ENCODE data around the gene PRCP.
"Not testable (repeated sequence)": the region's sequence is repeated elsewhere in the genome, so short reads cannot be mapped to it uniquely, and the experiment has no call there.

PRCP gene

GRCh38 chr11:82927264-82927880 lies 27.1 kb upstream of the PRCP start:
- Histone ChIP-seq H4K20me1 (ENCODE audit: low read depth, low read length) (no peaks in the 10 kb centered on the region), H3K79me2 (ENCODE audit: insufficient read depth, low read length) (peaks cover 5% of the 10 kb centered on the region), H3K36me3 (ENCODE audit: low read length) (peaks cover 25% of the 10 kb centered on the region; the same call in 1 of the 2 replicates), H3K9ac (ENCODE audit: low read length) (peak overlapping the region; percentile 46), H2AFZ (ENCODE audit: low read depth, low read length, severe bottlenecking) (no peak overlapping the region), H3F3A (ENCODE audit: insufficient read depth) (peaks cover 40% of the 10 kb centered on the region), H3K27ac (ENCODE audit: low read depth, low read length) (peak overlapping the region; percentile 98), H3K4me3 (ENCODE audit: insufficient read depth, low read length, poor library complexity, severe bottlenecking) (peak overlapping the region; percentile 28), H3K4me2 (ENCODE audit: low read depth, low read length, poor library complexity, severe bottlenecking) (peak overlapping the region; percentile 71), H3K9me2 (replicated peaks; ENCODE audit: insufficient read depth, low read length) (no peaks in the 10 kb centered on the region), H3K27me3 (ENCODE audit: low read length) (no peaks in the 10 kb centered on the region), H3K9me3 (ENCODE audit: insufficient read depth, low read length) (no peaks in the 10 kb centered on the region)
- TF ChIP-seq EZH2phosphoT487 (conservative IDR thresholded peaks at IDR 0.05; ENCODE audit: low read length) (no peak), CTCF (IDR thresholded peaks at IDR 0.05; ENCODE audit: insufficient read depth, low read length, poor library complexity, severe bottlenecking) (peak; percentile 77)

- no peaks in the 10 kb centered on the region for H4K20me1 ChIP-seq (ENCODE audit: low read depth, low read length)
- H3K4me2 ChIP-seq (ENCODE audit: low read depth, low read length, poor library complexity, severe bottlenecking): no peak overlapping the region
- H3K79me2 ChIP-seq (ENCODE audit: insufficient read depth, low read length): peaks cover 23% of the 10 kb centered on the region
- TF ChIP-seq EZH2phosphoT487 (conservative IDR thresholded peaks at IDR 0.05; ENCODE audit: low read length): no peak
- TF ChIP-seq CTCF (IDR thresholded peaks at IDR 0.05; ENCODE audit: insufficient read depth, low read length, poor library complexity, severe bottlenecking): no peak
- no peaks in the 10 kb centered on the region for H3K9me2 ChIP-seq (replicated peaks; ENCODE audit: insufficient read depth, low read length)
- H3F3A ChIP-seq (ENCODE audit: insufficient read depth): peaks cover 26% of the 10 kb centered on the region
- H3K9ac ChIP-seq (ENCODE audit: low read length): no peak overlapping the region
- H3K27ac ChIP-seq (ENCODE audit: low read depth, low read length): peak overlapping the region; percentile 32; the same call in 1 of the 2 replicates
- peaks cover 19% of the 10 kb centered on the region; the same call in 1 of the 2 replicates for H3K36me3 ChIP-seq (ENCODE audit: low read length)
- no peak overlapping the region for H2AFZ ChIP-seq (ENCODE audit: low read depth, low read length, severe bottlenecking)
- H3K27me3 ChIP-seq (ENCODE audit: low read length): no peaks in the 10 kb centered on the region
- no peak overlapping the region for H3K4me3 ChIP-seq (ENCODE audit: insufficient read depth, low read length, poor library complexity, severe bottlenecking)
- no peaks in the 10 kb centered on the region for H3K9me3 ChIP-seq (ENCODE audit: insufficient read depth, low read length)
Measured at GRCh38 chr11:82924522-82925224, 24.4 kb upstream of the PRCP start.

- not testable (repeated sequence) for H2AFZ ChIP-seq (ENCODE audit: low read depth, low read length, severe bottlenecking); H3K4me3 ChIP-seq (ENCODE audit: insufficient read depth, low read length, poor library complexity, severe bottlenecking); H3K27me3 ChIP-seq (ENCODE audit: low read length); H3K9ac ChIP-seq (ENCODE audit: low read length); H3K9me2 ChIP-seq (replicated peaks; ENCODE audit: insufficient read depth, low read length); H3K27ac ChIP-seq (ENCODE audit: low read depth, low read length); H3K9me3 ChIP-seq (ENCODE audit: insufficient read depth, low read length); H4K20me1 ChIP-seq (ENCODE audit: low read depth, low read length); H3K4me2 ChIP-seq (ENCODE audit: low read depth, low read length, poor library complexity, severe bottlenecking)
- Histone ChIP-seq H3K79me2 (ENCODE audit: insufficient read depth, low read length) (peaks cover 30% of the 10 kb centered on the region), H3F3A (ENCODE audit: insufficient read depth) (peaks cover 10% of the 10 kb centered on the region; the same call in 1 of the 2 replicates), H3K36me3 (ENCODE audit: low read length) (peaks cover 22% of the 10 kb centered on the region; the same call in 1 of the 2 replicates)
Measured at GRCh38 chr11:82922396-82923173, 22.4 kb upstream of the PRCP start.

GRCh38 chr11:82920227-82920626 lies 20.0 kb upstream of the PRCP start:
- not testable (repeated sequence) for H3K9ac ChIP-seq (ENCODE audit: low read length); H3K9me2 ChIP-seq (replicated peaks; ENCODE audit: insufficient read depth, low read length); H3K27me3 ChIP-seq (ENCODE audit: low read length); H3K9me3 ChIP-seq (ENCODE audit: insufficient read depth, low read length); H4K20me1 ChIP-seq (ENCODE audit: low read depth, low read length); H2AFZ ChIP-seq (ENCODE audit: low read depth, low read length, severe bottlenecking); H3K4me3 ChIP-seq (ENCODE audit: insufficient read depth, low read length, poor library complexity, severe bottlenecking); H3F3A ChIP-seq (ENCODE audit: insufficient read depth)
- peaks cover 30% of the 10 kb centered on the region for H3K36me3 ChIP-seq (ENCODE audit: low read length)
- H3K27ac ChIP-seq (ENCODE audit: low read depth, low read length): 0 out of 2 replicates have a peak overlapping the region, but pooled peaks have one; percentile 29
- peak overlapping the region; percentile 38 for H3K4me2 ChIP-seq (ENCODE audit: low read depth, low read length, poor library complexity, severe bottlenecking)
- H3K79me2 ChIP-seq (ENCODE audit: insufficient read depth, low read length): peaks cover 30% of the 10 kb centered on the region

- not testable (repeated sequence) for H3K27me3 ChIP-seq (ENCODE audit: low read length); H2AFZ ChIP-seq (ENCODE audit: low read depth, low read length, severe bottlenecking); H4K20me1 ChIP-seq (ENCODE audit: low read depth, low read length); H3K9me3 ChIP-seq (ENCODE audit: insufficient read depth, low read length); H3F3A ChIP-seq (ENCODE audit: insufficient read depth); H3K4me3 ChIP-seq (ENCODE audit: insufficient read depth, low read length, poor library complexity, severe bottlenecking); H3K9me2 ChIP-seq (replicated peaks; ENCODE audit: insufficient read depth, low read length); H3K9ac ChIP-seq (ENCODE audit: low read length)
- Histone ChIP-seq H3K4me2 (ENCODE audit: low read depth, low read length, poor library complexity, severe bottlenecking) (peak overlapping the region; percentile 38), H3K36me3 (ENCODE audit: low read length) (peaks cover 34% of the 10 kb centered on the region), H3K27ac (ENCODE audit: low read depth, low read length) (0 out of 2 replicates have a peak overlapping the region, but pooled peaks have one; percentile 29), H3K79me2 (ENCODE audit: insufficient read depth, low read length) (peaks cover 30% of the 10 kb centered on the region)
Measured at GRCh38 chr11:82919786-82920185, 19.6 kb upstream of the PRCP start.
